A549 (cell line): ENCODE results near the gene STAT5A. TPM values are rescaled to one million over a fixed set of nuclear protein-coding genes. Genes with fewer than 3 reads are reported as not detected.
A peak's percentile ranks its signal among the peaks of the same experiment; 100 is the strongest.

Experiments used
- ATAC-seq, 2 experiments: fragments of 200-7000 bp in 1 of 2; fragments of >200 bp in 1 of 2; cut with Nextera tagmentation in 1 of 2; cut with Tn5 transposase in 1 of 2; 3 replicates each; pipeline versions ENCODE4 v1.8.0 to v1.9.1; 2018 to 2020; ENCODE audit warnings: mild to moderate bottlenecking in 1 of 2, moderate library complexity in 1 of 2
- CTCF ChIA-PET: fragments of 300-600 bp; sonication (Branson Sonifier 250); formaldehyde crosslinking; extraction: SDS; loops from one replicate; lab custom pipeline; 2021; ENCODE audit warnings: antibody characterized with exemption, inconsistent platforms; lab: Yijun Ruan, JAX
- POLR2A ChIA-PET: fragments of 350-600 bp; formaldehyde crosslinking; extraction: SDS; loops from one replicate; lab custom pipeline; 2021; ENCODE audit warnings: antibody characterized with exemption, inconsistent platforms; lab: Yijun Ruan, JAX
- DNase-seq, 2 experiments: peaks; one replicate each; pipeline versions ENCODE4 v3.0.0 to v3.0.0-alpha.2; 2011 to 2016; ENCODE audit warnings: low read depth in 1 of 2, low spot score in 1 of 2
- FAIRE-seq: peaks from 2 replicates; lab custom pipeline; 2011; peaks lifted over from hg19 to GRCh38; lab: Jason Lieb, UNC
- H3K27ac ChIP-seq, 2 experiments: fragments of >200 bp; sonication (Bioruptor Twin); formaldehyde crosslinking; 3 replicates each; pipeline ENCODE4 v1.5.1; 2016 to 2017
- H3K4me1 ChIP-seq: fragments of >200 bp; sonication (Bioruptor Twin); formaldehyde crosslinking; 3 replicates; pipeline ENCODE4 v1.6.1; 2016
- H3K4me2 ChIP-seq: fragments of >200 bp; sonication (Bioruptor Twin); formaldehyde crosslinking; 3 replicates; pipeline ENCODE4 v1.6.1; 2016
- H3K4me3 ChIP-seq: fragments of >200 bp; sonication (Bioruptor Twin); formaldehyde crosslinking; 3 replicates; pipeline ENCODE4 v1.5.1; 2016
- H3K9me3 ChIP-seq: fragments of >200 bp; sonication (Bioruptor Twin); formaldehyde crosslinking; 3 replicates; pipeline ENCODE4 v1.6.1; 2016
- BHLHE40 ChIP-seq: IDR thresholded peaks from 2 replicates; pipeline ENCODE4 v1.6.1; 2012; ENCODE audit warnings: low read depth, low read length, inconsistent platforms
- CBX8 ChIP-seq: fragments of 200-600 bp; sonication (generic); IDR thresholded peaks from 2 replicates; pipeline ENCODE4 v1.6.1; 2016
- CEBPB ChIP-seq, 2 experiments: fragments of >200 bp in 1 of 2; sonication (Bioruptor Twin) in 1 of 2; formaldehyde crosslinking in 1 of 2; IDR thresholded peaks; 2 replicates each; pipeline ENCODE4 v1.6.1; 2012 to 2016
- CHD2 ChIP-seq: fragments of 150-350 bp; IDR thresholded peaks from 2 replicates; pipeline ENCODE4 v1.6.1; 2014; ENCODE audit warnings: low read length; ENCODE audit not compliant: partially characterized antibody
- ESRRA ChIP-seq: fragments of 150-350 bp; IDR thresholded peaks from 2 replicates; pipeline ENCODE4 v1.6.1; 2014; ENCODE audit warnings: mild to moderate bottlenecking, low read length, borderline replicate concordance
- GATA3 ChIP-seq: IDR thresholded peaks from 2 replicates; pipeline ENCODE4 v1.6.1; 2012; ENCODE audit warnings: borderline replicate concordance
- HEYL ChIP-seq: fragments of 250-450 bp; sonication (Bioruptor Pico); IDR thresholded peaks from 2 replicates; pipeline ENCODE4 v1.8.0; 2021; ENCODE audit warnings: mild to moderate bottlenecking, moderate library complexity
- HOXA7 ChIP-seq: fragments of 250-450 bp; sonication (Bioruptor Pico); IDR thresholded peaks from 2 replicates; pipeline ENCODE4 v1.5.0; 2020; ENCODE audit warnings: mild to moderate bottlenecking, moderate library complexity
- HOXB13 ChIP-seq: fragments of 250-450 bp; sonication (Bioruptor Pico); IDR thresholded peaks from 2 replicates; pipeline ENCODE4 v1.5.0; 2020; ENCODE audit warnings: low read depth, mild to moderate bottlenecking, moderate library complexity
- HOXB5 ChIP-seq: fragments of 250-450 bp; sonication (Bioruptor Pico); IDR thresholded peaks from 2 replicates; pipeline ENCODE4 v1.5.0; 2020; ENCODE audit warnings: mild to moderate bottlenecking, moderate library complexity
- JUN ChIP-seq, 2 experiments: fragments of >200 bp; sonication (Bioruptor Twin); formaldehyde crosslinking; IDR thresholded peaks; 2 replicates in 1 of 2; 3 replicates in 1 of 2; pipeline ENCODE4 v1.6.1; 2016 to 2017
- NFE2L2 ChIP-seq: fragments of 150-350 bp; conservative IDR thresholded peaks from 2 replicates; pipeline ENCODE4 v1.6.1; 2014; ENCODE audit warnings: low read length
- NPAS2 ChIP-seq: fragments of 250-450 bp; sonication (Bioruptor Pico); IDR thresholded peaks from 2 replicates; pipeline ENCODE4 v1.8.0; 2022; ENCODE audit warnings: mild to moderate bottlenecking, moderate library complexity, borderline replicate concordance
- PHF8 ChIP-seq: fragments of 200-600 bp; sonication (generic); IDR thresholded peaks from 2 replicates; pipeline ENCODE4 v1.6.1; 2016; ENCODE audit warnings: low read depth, mild to moderate bottlenecking, antibody characterized with exemption, moderate library complexity, borderline replicate concordance
- POLR2A ChIP-seq: IDR thresholded peaks from 2 replicates; pipeline ENCODE4 v1.6.1; 2012; ENCODE audit warnings: mild to moderate bottlenecking, low read length
- POLR2AphosphoS2 ChIP-seq: conservative IDR thresholded peaks from 2 replicates; pipeline ENCODE4 v1.6.1; 2012; ENCODE audit warnings: low read length, improper control_type of control experiment, inconsistent platforms
- RAD21 ChIP-seq, 2 experiments: fragments of >200 bp in 1 of 2; sonication (Bioruptor Twin) in 1 of 2; formaldehyde crosslinking in 1 of 2; IDR thresholded peaks in 1 of 2; conservative IDR thresholded peaks in 1 of 2; 2 replicates in 1 of 2; 3 replicates in 1 of 2; pipeline ENCODE4 v1.6.1; 2012 to 2018; ENCODE audit warnings: inconsistent platforms in 1 of 2
- RARB ChIP-seq: fragments of 250-450 bp; sonication (Bioruptor Pico); IDR thresholded peaks from 2 replicates; pipeline ENCODE4 v1.8.0; 2021; ENCODE audit warnings: mild to moderate bottlenecking, moderate library complexity
- RFX5 ChIP-seq: fragments of 450-650 bp; IDR thresholded peaks from 2 replicates; pipeline ENCODE4 v1.7.1; 2014; ENCODE audit warnings: antibody characterized with exemption, mild to moderate bottlenecking, moderate library complexity
- SMC3 ChIP-seq: fragments of >200 bp; sonication (Bioruptor Twin); formaldehyde crosslinking; IDR thresholded peaks from 3 replicates; pipeline ENCODE4 v1.6.1; 2018; ENCODE audit warnings: inconsistent platforms
- TP53 ChIP-seq: fragments of 250-450 bp; sonication (Bioruptor Pico); IDR thresholded peaks from 2 replicates; pipeline ENCODE4 v1.5.0; 2021; ENCODE audit warnings: mild to moderate bottlenecking, moderate library complexity
- ZC3H11A ChIP-seq: fragments of 450-650 bp; IDR thresholded peaks from 2 replicates; pipeline ENCODE4 v1.6.1; 2014; ENCODE audit warnings: antibody characterized with exemption, mild to moderate bottlenecking
- WGBS: methylation state at CpG from one replicate; pipeline ENCODE4 v1.1.6; 2017; ENCODE audit errors: missing lambda C conversion rate; 5-methylcytosine and 5-hydroxymethylcytosine counted together
- polyA plus RNA-seq, 4 experiments: library from polyadenylated mRNA; depleted of rRNA in 3 of 4; stranded (reverse); fragments of >200 nt; fragmentation: RNase III in 1 of 4; extraction: RNeasy Plus Mini Kit Qiagen cat#74134 plus additional on column Dnase treatment in 1 of 4; gene quantifications; 2 replicates in 3 of 4; 3 replicates in 1 of 4; pipeline ENCODE4 v1.2.3, GENCODE V29; 2011 to 2017
- TF ChIP-seq, protein P1 (sequence below): fragments of 200-600 bp; sonication (generic); IDR thresholded peaks from 2 replicates; pipeline ENCODE4 v1.6.1; 2016; ENCODE audit warnings: antibody characterized with exemption, mild to moderate bottlenecking, moderate library complexity
- TF ChIP-seq, protein P2 (sequence below): fragments of >200 bp; sonication (Bioruptor Twin); formaldehyde crosslinking; IDR thresholded peaks from 3 replicates; pipeline ENCODE4 v1.5.1; 2016
- TF ChIP-seq, protein P3 (sequence below): fragments of >200 bp; sonication (Bioruptor Twin); formaldehyde crosslinking; IDR thresholded peaks from 3 replicates; pipeline ENCODE4 v1.6.1; 2016
- TF ChIP-seq, protein P4 (sequence below): IDR thresholded peaks from 2 replicates; pipeline ENCODE4 v1.6.1; 2012
- TF ChIP-seq, protein P5 (sequence below): fragments of >200 bp; sonication (Bioruptor Twin); formaldehyde crosslinking; IDR thresholded peaks from 2 replicates; pipeline ENCODE4 v1.6.1; 2016
- TF ChIP-seq, protein P6 (sequence below): fragments of 450-650 bp; IDR thresholded peaks from 2 replicates; pipeline ENCODE4 v1.6.1; 2014; ENCODE audit warnings: antibody characterized with exemption

The STAT5A gene
- polyA plus RNA-seq, 2 of the 4 experiments (the other 2 are of a cell fraction), result 2.2 to 4.0 TPM

DNA sequence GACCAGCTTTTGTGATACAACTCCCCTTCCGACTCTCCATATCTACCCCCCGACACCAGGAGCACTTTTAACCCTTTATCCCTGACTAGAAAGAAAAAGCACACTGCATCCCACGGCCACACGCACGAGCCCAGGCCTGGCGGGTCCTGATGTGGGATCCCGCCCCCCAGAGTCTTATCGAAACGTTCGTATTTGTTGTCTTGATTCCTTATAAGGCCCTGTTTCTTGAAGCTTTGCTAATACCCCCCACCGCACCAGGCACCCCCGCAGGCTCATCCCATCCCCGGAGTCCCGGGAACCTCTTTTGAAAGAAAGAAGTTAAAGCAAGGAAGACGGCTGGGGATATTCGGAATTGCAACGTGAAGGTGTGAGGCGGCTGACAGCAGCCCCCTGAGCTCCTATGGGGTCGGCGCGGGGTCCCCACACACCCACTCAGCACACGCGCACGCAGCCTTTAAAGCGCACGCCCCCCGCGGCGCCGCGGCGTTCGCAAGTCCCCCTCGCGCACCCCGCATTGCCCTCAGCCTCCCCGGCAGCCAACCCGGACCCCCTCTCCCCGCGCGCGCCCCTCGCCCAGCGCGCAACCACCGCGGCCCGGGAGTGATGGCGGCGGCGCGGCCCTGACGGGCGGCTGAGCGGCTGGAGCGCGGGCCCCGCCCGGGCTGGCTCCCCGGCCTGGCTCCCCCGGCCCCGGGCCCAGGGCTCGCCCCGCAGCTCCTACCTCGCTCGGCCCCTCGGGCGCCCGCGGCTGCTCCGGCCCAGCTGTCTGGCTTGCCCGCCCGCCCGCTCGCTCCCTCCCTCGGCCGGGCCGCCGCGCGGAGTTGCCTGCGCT lies 12.6 kb upstream of the STAT5A start:
- CTCF ChIA-PET, result interaction anchor here (0.8 to 2.0 kb wide), 7 partner anchors 9 to 90 kb away, joined by 3 to 8 read pairs (median 4); no protein-coding TSS in a partner anchor
- peak; percentile 37 to 57 for ATAC-seq
- no peak for TF ChIP-seq CBX8
- TF ChIP-seq CEBPB (IDR thresholded peaks at IDR 0.05), result no peak
- TF ChIP-seq NPAS2 (CRISPR knock-in tag), result no peak
- TF ChIP-seq, protein P1, sequence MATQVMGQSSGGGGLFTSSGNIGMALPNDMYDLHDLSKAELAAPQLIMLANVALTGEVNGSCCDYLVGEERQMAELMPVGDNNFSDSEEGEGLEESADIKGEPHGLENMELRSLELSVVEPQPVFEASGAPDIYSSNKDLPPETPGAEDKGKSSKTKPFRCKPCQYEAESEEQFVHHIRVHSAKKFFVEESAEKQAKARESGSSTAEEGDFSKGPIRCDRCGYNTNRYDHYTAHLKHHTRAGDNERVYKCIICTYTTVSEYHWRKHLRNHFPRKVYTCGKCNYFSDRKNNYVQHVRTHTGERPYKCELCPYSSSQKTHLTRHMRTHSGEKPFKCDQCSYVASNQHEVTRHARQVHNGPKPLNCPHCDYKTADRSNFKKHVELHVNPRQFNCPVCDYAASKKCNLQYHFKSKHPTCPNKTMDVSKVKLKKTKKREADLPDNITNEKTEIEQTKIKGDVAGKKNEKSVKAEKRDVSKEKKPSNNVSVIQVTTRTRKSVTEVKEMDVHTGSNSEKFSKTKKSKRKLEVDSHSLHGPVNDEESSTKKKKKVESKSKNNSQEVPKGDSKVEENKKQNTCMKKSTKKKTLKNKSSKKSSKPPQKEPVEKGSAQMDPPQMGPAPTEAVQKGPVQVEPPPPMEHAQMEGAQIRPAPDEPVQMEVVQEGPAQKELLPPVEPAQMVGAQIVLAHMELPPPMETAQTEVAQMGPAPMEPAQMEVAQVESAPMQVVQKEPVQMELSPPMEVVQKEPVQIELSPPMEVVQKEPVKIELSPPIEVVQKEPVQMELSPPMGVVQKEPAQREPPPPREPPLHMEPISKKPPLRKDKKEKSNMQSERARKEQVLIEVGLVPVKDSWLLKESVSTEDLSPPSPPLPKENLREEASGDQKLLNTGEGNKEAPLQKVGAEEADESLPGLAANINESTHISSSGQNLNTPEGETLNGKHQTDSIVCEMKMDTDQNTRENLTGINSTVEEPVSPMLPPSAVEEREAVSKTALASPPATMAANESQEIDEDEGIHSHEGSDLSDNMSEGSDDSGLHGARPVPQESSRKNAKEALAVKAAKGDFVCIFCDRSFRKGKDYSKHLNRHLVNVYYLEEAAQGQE, result no peak
- TF ChIP-seq HEYL (CRISPR knock-in tag), result no peak
- no peak for TF ChIP-seq TP53 (CRISPR knock-in tag)
- no peak for TF ChIP-seq HOXB13 (CRISPR knock-in tag)
- peak in 1 of 2 experiments; percentile 78; a peak in 2 of 5 replicates for TF ChIP-seq JUN (IDR thresholded peaks at IDR 0.05)
- TF ChIP-seq BHLHE40, result no peak
- no peak for TF ChIP-seq RAD21 (conservative IDR thresholded peaks at IDR 0.05 in 1 of 2, IDR thresholded peaks at IDR 0.05 in 1 of 2)
- no peak for TF ChIP-seq RFX5
- TF ChIP-seq RARB (CRISPR knock-in tag), result no peak
- no peak for TF ChIP-seq ESRRA
- no peak for TF ChIP-seq POLR2A
- no peak for TF ChIP-seq HOXB5
- TF ChIP-seq NFE2L2, result no peak
- no peak for TF ChIP-seq POLR2AphosphoS2
- TF ChIP-seq, protein P2, sequence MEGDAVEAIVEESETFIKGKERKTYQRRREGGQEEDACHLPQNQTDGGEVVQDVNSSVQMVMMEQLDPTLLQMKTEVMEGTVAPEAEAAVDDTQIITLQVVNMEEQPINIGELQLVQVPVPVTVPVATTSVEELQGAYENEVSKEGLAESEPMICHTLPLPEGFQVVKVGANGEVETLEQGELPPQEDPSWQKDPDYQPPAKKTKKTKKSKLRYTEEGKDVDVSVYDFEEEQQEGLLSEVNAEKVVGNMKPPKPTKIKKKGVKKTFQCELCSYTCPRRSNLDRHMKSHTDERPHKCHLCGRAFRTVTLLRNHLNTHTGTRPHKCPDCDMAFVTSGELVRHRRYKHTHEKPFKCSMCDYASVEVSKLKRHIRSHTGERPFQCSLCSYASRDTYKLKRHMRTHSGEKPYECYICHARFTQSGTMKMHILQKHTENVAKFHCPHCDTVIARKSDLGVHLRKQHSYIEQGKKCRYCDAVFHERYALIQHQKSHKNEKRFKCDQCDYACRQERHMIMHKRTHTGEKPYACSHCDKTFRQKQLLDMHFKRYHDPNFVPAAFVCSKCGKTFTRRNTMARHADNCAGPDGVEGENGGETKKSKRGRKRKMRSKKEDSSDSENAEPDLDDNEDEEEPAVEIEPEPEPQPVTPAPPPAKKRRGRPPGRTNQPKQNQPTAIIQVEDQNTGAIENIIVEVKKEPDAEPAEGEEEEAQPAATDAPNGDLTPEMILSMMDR, result no peak
- no peak for TF ChIP-seq ZC3H11A
- no peak for TF ChIP-seq GATA3
- TF ChIP-seq CHD2, result no peak
- TF ChIP-seq, protein P3, sequence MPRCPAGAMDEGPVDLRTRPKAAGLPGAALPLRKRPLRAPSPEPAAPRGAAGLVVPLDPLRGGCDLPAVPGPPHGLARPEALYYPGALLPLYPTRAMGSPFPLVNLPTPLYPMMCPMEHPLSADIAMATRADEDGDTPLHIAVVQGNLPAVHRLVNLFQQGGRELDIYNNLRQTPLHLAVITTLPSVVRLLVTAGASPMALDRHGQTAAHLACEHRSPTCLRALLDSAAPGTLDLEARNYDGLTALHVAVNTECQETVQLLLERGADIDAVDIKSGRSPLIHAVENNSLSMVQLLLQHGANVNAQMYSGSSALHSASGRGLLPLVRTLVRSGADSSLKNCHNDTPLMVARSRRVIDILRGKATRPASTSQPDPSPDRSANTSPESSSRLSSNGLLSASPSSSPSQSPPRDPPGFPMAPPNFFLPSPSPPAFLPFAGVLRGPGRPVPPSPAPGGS, result 0 out of 3 replicates have a peak, but pooled peaks have one; percentile 52
- no peak for TF ChIP-seq PHF8
- peak; percentile 23; the same call in 1 of the 3 replicates for TF ChIP-seq SMC3
- TF ChIP-seq, protein P4, sequence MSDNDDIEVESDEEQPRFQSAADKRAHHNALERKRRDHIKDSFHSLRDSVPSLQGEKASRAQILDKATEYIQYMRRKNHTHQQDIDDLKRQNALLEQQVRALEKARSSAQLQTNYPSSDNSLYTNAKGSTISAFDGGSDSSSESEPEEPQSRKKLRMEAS, result peak; percentile 17; the same call in 1 of the 2 replicates
- TF ChIP-seq, protein P5, sequence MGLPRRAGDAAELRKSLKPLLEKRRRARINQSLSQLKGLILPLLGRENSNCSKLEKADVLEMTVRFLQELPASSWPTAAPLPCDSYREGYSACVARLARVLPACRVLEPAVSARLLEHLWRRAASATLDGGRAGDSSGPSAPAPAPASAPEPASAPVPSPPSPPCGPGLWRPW, result no peak
- TF ChIP-seq HOXA7 (CRISPR knock-in tag), result no peak
- TF ChIP-seq, protein P6, sequence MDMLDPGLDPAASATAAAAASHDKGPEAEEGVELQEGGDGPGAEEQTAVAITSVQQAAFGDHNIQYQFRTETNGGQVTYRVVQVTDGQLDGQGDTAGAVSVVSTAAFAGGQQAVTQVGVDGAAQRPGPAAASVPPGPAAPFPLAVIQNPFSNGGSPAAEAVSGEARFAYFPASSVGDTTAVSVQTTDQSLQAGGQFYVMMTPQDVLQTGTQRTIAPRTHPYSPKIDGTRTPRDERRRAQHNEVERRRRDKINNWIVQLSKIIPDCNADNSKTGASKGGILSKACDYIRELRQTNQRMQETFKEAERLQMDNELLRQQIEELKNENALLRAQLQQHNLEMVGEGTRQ, result no peak
- POLR2A ChIA-PET, result no interaction called here
- Histone ChIP-seq H3K4me1 (peaks cover 36% of the 10 kb centered on the region), H3K9me3 (no peaks in the 10 kb centered on the region), H3K4me2 (peak overlapping the region; percentile 88), H3K4me3 (peak overlapping the region; percentile 65), H3K27ac (peak overlapping the region; percentile 94 to 96)
- 2% methylated on average over 25 of the region's 82 CpGs for WGBS
- FAIRE-seq, result no peak
- DNase-seq, result no peak
